Hypothalamus (tissue), 51 donors: ENCODE data around the gene HMGA1.

Experiments used
- DNase-seq, 51 donors: peaks; one replicate each; lab custom pipeline; 2025; lab: John Stamatoyannopoulos, UW

Gene HMGA1

GRCh38 chr6:34284563-34285447 lies 48.1 kb downstream of the HMGA1 start:
- peak in 30 of 51 donors; percentile 7 to 47 (median 22) for DNase-seq

GRCh38 chr6:34285448-34286164 lies 48.9 kb downstream of the HMGA1 start:
- peak in 3 of 51 donors; percentile 24 to 45 (median 34) for DNase-seq

DNA sequence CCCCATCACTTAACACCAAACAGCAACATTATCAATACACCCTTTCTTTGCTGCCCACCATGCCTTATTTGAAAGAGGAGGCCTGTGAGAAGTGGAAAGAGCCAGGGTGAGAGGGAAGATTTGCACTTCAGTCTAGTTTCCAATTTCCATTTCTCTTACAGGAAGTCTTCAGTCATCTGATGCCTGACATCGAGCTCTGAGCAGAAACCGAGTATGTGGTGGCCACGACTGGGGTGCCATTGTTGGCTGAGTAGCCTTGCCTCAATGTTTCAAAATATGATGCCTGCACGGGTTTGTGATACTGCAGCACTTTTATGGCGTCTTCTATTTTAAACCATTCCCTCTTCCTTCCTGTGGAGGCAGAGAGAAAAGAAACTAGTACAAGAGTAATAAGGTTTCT lies 51.9 kb downstream of the HMGA1 start:
- DNase-seq, result no peak

- no peak for DNase-seq
Measured at GRCh38 chr6:34289137-34289536, 52.5 kb downstream of the HMGA1 start.

DNA sequence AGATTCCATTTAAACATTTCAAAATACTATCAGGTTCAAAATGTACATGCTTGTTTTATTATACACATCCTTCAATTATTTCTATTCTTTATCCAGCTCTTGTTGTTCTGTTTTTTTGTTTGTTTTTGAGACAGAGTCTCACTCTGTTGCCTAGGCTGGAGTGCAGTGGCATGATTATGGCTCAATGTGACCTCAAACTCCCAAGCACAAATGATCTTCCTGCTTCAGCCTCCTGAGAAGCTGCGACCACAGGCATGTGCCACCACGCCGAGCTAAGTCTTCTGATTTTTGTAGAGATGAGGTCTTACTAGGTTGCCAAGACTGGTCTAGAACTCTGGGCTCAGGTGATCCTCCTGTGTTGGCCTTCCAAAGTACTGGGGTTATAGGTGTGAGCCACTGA lies 56.3 kb downstream of the HMGA1 start:
- no peak for DNase-seq

DNA sequence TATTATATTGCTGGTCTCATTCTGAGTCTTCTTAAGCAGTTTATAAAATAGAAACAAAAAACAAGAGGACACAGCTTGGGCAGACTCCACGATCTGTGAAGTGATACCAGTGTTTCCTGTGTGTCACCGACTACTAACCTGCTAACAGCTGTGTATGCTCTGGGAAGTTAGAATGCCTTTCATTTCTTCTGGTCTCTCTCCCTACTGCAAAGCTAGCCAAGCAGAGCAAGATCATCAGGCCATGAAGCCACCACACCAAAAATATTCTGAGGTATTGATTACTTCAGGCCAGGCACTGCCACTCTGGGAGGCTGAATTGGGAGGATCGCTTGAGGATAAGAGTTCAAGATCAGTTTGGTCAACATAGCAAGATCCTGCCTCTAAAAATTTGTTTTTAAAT lies 59.0 kb downstream of the HMGA1 start:
- DNase-seq, result no peak
